ENCODE data around the gene ZBTB7C.

ZBTB7C gene

GRCh38 chr18:47978141-47978540, 431.0 kb downstream of the ZBTB7C start:
- no peak for DNase-seq
